ENCODE results near the gene RAP2C. TPM values are rescaled to one million over a fixed set of nuclear protein-coding genes. Genes with fewer than 3 reads are reported as not detected.

Gene RAP2C
- total and polyA plus RNA-seq, 9 donors = 9.1 to 21.8 (median 17.8) TPM

DNA sequence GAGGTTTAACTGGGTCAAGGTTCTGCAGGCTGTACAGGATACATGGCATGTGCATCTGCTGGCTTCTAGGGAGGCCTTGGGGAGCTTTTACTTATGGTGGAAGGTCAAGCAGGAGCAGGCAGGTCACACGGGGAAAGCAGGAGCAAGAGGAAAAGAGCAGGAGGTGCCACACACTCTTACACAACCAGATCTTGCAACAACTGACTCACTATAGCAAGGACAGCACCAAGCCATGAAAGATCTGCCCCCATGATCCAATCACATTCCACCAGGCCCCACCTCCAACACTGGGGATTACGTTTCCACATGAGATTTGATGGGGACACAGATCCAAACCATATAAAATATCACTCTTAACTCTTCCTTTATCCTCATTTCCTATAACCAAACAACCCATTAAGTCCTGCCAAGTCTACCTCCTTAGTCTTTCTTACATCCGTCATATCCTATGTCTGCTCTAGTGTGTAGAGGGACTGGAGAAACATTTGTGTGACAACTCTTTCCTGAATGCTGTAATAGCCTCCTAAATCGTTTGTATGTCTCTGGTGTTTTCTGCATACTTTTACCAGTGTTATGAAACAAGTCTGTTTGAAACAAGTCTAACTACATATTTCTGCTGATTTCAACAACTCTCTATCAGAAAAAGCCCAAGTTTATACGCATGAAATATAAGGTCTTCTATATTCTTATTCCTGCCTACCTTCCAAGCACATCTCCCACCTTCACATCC, 8.3 kb upstream of the RAP2C start:
- no peak overlapping the region for H3K27ac ChIP-seq
- H3K4me1 ChIP-seq (ENCODE audit: insufficient read depth) = no peaks in the 10 kb centered on the region
- no peaks in the 10 kb centered on the region for H3K27me3 ChIP-seq
- WGBS, 3 donors = 51 to 58% (median 57%) methylated on average over 5 of the region's 5 CpGs
- no peaks in the 10 kb centered on the region for H3K9me3 ChIP-seq
- intact Hi-C loops (cut with DNase I) = loop anchor here in 1 of 4 donors (5.0 kb wide), 1 partner anchor 265 kb away; no protein-coding TSS in a partner anchor
- H3K4me3 ChIP-seq = no peak overlapping the region
- H3K36me3 ChIP-seq = no peaks in the 10 kb centered on the region
- no peak for DNase-seq
- TF ChIP-seq CTCF (IDR thresholded peaks at IDR 0.05) = no peak
- no peak for TF ChIP-seq POLR2A (IDR thresholded peaks at IDR 0.05)
- TF ChIP-seq EP300 (IDR thresholded peaks at IDR 0.05) = no peak

DNA sequence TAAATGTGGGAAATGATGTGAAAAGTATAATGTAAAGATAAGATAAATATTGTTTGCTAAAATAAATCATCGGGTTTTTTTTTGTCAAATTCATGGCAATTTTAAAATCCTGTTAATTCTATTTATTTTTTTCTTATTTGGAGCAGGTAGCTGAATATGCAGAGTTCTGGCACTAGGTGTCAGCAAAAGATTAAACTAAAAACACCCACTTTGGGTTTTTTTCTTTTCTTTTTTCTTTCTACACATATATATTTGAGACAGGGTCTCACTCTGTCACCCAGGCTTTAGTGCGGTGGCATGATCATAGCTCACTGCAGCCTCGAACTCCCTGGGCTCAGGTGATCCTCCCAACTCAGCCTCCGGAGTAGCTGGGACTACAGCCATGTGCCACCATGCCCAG, 6.9 kb upstream of the RAP2C start:
- no peaks in the 10 kb centered on the region for H3K9me3 ChIP-seq
- no peaks in the 10 kb centered on the region for H3K27me3 ChIP-seq
- DNase-seq = no peak
- H3K27ac ChIP-seq = no peak overlapping the region
- 48 to 56% (median 48%) methylated on average over 4 of the region's 4 CpGs for WGBS, 3 donors
- intact Hi-C loops (cut with DNase I) = loop anchor here in 1 of 4 donors (5.0 kb wide), 1 partner anchor 266 kb away; no protein-coding TSS in a partner anchor
- TF ChIP-seq POLR2A (IDR thresholded peaks at IDR 0.05) = no peak
- no peak for TF ChIP-seq CTCF (IDR thresholded peaks at IDR 0.05)
- TF ChIP-seq EP300 (IDR thresholded peaks at IDR 0.05) = no peak
- no peaks in the 10 kb centered on the region for H3K4me1 ChIP-seq (ENCODE audit: insufficient read depth)
- no peaks in the 10 kb centered on the region for H3K36me3 ChIP-seq
- H3K4me3 ChIP-seq = no peak overlapping the region

- WGBS, 3 donors = 27 to 39% (median 37%) methylated on average over 37 to 45 of the region's 45 CpGs
- H3K4me3 ChIP-seq = peak overlapping the region; percentile 74
- H3K27me3 ChIP-seq = no peaks in the 10 kb centered on the region
- peak overlapping the region; percentile 65 to 93 for H3K27ac ChIP-seq
- intact Hi-C loops (cut with DNase I) = no loop called here
- peak; percentile 81 to 84 (median 83) for DNase-seq
- no peak for TF ChIP-seq EP300 (IDR thresholded peaks at IDR 0.05)
- no peak for TF ChIP-seq CTCF (IDR thresholded peaks at IDR 0.05)
- TF ChIP-seq POLR2A (IDR thresholded peaks at IDR 0.05) = peak; percentile 29
- H3K36me3 ChIP-seq = no peaks in the 10 kb centered on the region
- no peaks in the 10 kb centered on the region for H3K9me3 ChIP-seq
- no peaks in the 10 kb centered on the region for H3K4me1 ChIP-seq (ENCODE audit: insufficient read depth)
Measured at GRCh38 chrX:132218100-132218812, 991 bp downstream of the RAP2C start.

DNA sequence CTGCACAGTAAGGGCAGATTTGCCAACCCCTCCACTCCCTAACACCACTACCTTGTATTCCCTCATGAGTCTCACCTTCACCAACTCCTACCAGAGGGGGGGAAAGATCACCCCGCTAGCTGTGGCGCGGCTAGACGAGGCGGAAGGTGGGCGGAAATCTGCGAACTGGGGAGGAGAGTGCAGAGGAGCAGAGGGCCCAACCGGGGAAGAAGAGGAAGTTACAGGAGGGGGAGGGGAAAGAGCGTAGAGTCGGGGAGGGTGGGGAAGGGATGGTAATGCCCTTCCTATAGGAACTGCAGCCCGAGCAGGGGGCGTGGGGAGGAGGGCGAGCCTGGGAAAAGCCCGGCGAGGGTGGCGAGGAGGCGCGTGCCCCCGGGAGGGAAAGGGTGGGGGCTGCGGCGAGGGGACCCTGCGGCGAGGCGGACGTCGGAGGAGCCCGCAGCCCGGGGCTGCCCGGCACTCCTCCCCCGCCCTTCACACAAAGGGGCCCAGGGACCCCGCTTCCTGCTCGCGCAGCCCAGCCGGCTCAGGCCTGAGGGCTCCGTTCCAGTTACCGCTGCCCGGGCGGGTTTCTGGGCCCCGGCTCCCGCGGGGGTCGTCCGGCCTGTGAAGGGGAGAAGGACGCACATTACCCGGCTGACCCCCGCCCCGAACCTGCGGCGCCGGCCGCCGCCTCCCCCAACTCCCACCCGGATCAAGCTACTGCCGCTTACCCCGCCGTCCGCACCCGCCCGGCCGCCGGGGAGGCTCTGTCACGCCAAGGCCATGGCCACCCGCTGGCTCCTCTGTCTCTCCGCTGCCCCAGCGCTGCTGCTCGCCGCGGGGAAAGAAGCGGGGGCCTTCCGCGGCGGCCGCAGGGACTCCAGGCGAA, 1.8 kb downstream of the RAP2C start:
- H3K4me1 ChIP-seq (ENCODE audit: insufficient read depth) = no peaks in the 10 kb centered on the region
- H3K4me3 ChIP-seq = peak overlapping the region; percentile 74
- peak; percentile 57 to 67 (median 63) for DNase-seq
- no peaks in the 10 kb centered on the region for H3K9me3 ChIP-seq
- H3K27me3 ChIP-seq = no peaks in the 10 kb centered on the region
- TF ChIP-seq CTCF (IDR thresholded peaks at IDR 0.05) = no peak
- no peak for TF ChIP-seq POLR2A (IDR thresholded peaks at IDR 0.05)
- TF ChIP-seq EP300 (IDR thresholded peaks at IDR 0.05) = no peak
- H3K36me3 ChIP-seq = no peaks in the 10 kb centered on the region
- H3K27ac ChIP-seq = peak overlapping the region; percentile 93
- 27 to 54% (median 35%) methylated on average over 64 to 74 of the region's 74 CpGs for WGBS, 3 donors
- intact Hi-C loops (cut with DNase I) = no loop called here
